ENCODE results near the gene SLC25A44.
A peak's percentile ranks its signal among the peaks of the same experiment; 100 is the strongest.

The SLC25A44 gene

DNA sequence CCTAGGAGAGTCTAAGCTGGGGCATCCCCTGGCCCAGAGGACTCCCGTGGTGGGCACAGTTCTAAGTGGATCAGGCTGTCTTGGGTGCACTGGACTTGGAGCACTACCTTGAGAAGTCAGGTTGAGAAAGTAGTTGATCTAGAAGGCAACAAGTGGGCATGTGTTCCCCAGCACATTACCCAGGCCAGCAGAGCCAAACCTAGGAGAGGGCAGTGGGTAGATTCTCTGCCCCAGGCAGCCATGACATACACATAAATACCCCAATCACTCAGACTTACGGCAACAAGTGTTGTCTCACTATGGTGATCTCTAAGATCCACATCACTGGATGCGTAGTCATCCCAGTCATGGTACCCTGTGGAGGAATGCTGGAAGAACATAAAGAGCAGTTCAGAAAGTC lies 17.3 kb downstream of the SLC25A44 start:
- no peaks in the 10 kb centered on the region for H3K27me3 ChIP-seq (ENCODE audit: insufficient read depth, low read length, poor library complexity, severe bottlenecking)
- H3K4me2 ChIP-seq (ENCODE audit: low read depth, low read length, poor library complexity, severe bottlenecking): no peak overlapping the region
- H3K79me2 ChIP-seq (ENCODE audit: insufficient read depth, low read length): peaks cover 25% of the 10 kb centered on the region
- H3F3A ChIP-seq (ENCODE audit: low read depth): no peaks in the 10 kb centered on the region
- no peaks in the 10 kb centered on the region for H3K9me2 ChIP-seq (replicated peaks; ENCODE audit: low read depth, low read length)
- no peaks in the 10 kb centered on the region for H3K9me3 ChIP-seq (ENCODE audit: insufficient read depth, low read depth, low read length)
- peaks cover 13% of the 10 kb centered on the region for H3K4me1 ChIP-seq (ENCODE audit: insufficient read depth, low read length, poor library complexity, severe bottlenecking)
- peaks cover 27% of the 10 kb centered on the region; the same call in 1 of the 2 replicates for H3K36me3 ChIP-seq (ENCODE audit: insufficient read depth, low read length)
- no peak overlapping the region for H2AFZ ChIP-seq (ENCODE audit: low read length)
- no peaks in the 10 kb centered on the region for H4K20me1 ChIP-seq (ENCODE audit: insufficient read depth, low read length, poor library complexity, severe bottlenecking)
- H3K9ac ChIP-seq (ENCODE audit: low read depth, low read length, poor library complexity, severe bottlenecking): no peak overlapping the region
- no peak overlapping the region for H3K4me3 ChIP-seq (ENCODE audit: low read length, poor library complexity, severe bottlenecking)
- no peak for TF ChIP-seq EZH2phosphoT487 (IDR thresholded peaks at IDR 0.05; ENCODE audit: borderline replicate concordance)
- TF ChIP-seq, protein P1, sequence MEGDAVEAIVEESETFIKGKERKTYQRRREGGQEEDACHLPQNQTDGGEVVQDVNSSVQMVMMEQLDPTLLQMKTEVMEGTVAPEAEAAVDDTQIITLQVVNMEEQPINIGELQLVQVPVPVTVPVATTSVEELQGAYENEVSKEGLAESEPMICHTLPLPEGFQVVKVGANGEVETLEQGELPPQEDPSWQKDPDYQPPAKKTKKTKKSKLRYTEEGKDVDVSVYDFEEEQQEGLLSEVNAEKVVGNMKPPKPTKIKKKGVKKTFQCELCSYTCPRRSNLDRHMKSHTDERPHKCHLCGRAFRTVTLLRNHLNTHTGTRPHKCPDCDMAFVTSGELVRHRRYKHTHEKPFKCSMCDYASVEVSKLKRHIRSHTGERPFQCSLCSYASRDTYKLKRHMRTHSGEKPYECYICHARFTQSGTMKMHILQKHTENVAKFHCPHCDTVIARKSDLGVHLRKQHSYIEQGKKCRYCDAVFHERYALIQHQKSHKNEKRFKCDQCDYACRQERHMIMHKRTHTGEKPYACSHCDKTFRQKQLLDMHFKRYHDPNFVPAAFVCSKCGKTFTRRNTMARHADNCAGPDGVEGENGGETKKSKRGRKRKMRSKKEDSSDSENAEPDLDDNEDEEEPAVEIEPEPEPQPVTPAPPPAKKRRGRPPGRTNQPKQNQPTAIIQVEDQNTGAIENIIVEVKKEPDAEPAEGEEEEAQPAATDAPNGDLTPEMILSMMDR (conservative IDR thresholded peaks at IDR 0.05; ENCODE audit: low read length): no peak

DNA sequence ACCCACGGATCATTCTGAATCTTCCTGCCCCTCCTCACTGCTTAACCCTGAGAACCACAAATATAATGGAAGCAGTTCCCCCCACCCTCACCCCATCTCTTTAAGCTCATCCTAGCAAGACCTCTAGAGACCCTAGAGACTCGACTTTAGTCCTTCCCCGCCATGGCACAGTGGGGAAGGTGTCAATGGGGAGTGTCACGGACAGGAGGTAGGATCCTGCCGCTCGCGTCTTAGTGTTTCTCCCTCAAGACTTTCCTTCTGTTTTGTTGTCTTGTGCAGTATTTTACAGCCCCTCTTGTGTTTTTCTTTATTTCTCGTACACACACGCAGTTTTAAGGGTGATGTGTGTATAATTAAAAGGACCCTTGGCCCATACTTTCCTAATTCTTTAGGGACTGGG lies 18.2 kb downstream of the SLC25A44 start:
- no peaks in the 10 kb centered on the region for H3K9me3 ChIP-seq (ENCODE audit: insufficient read depth, low read depth, low read length)
- peaks cover 13% of the 10 kb centered on the region for H3K4me1 ChIP-seq (ENCODE audit: insufficient read depth, low read length, poor library complexity, severe bottlenecking)
- H4K20me1 ChIP-seq (ENCODE audit: insufficient read depth, low read length, poor library complexity, severe bottlenecking): no peaks in the 10 kb centered on the region
- H3F3A ChIP-seq (ENCODE audit: low read depth): no peaks in the 10 kb centered on the region
- H3K9ac ChIP-seq (ENCODE audit: low read depth, low read length, poor library complexity, severe bottlenecking): peak overlapping the region; percentile 95
- no peak for TF ChIP-seq EZH2phosphoT487 (IDR thresholded peaks at IDR 0.05; ENCODE audit: borderline replicate concordance)
- TF ChIP-seq, protein P1 (conservative IDR thresholded peaks at IDR 0.05; ENCODE audit: low read length): no peak
- H3K79me2 ChIP-seq (ENCODE audit: insufficient read depth, low read length): peaks cover 25% of the 10 kb centered on the region
- no peaks in the 10 kb centered on the region for H3K27me3 ChIP-seq (ENCODE audit: insufficient read depth, low read length, poor library complexity, severe bottlenecking)
- peaks cover 27% of the 10 kb centered on the region; the same call in 1 of the 2 replicates for H3K36me3 ChIP-seq (ENCODE audit: insufficient read depth, low read length)
- peak overlapping the region; percentile 44; the same call in 1 of the 2 replicates for H2AFZ ChIP-seq (ENCODE audit: low read length)
- peak overlapping the region; percentile 80 for H3K4me2 ChIP-seq (ENCODE audit: low read depth, low read length, poor library complexity, severe bottlenecking)
- no peaks in the 10 kb centered on the region for H3K9me2 ChIP-seq (replicated peaks; ENCODE audit: low read depth, low read length)
- H3K4me3 ChIP-seq (ENCODE audit: low read length, poor library complexity, severe bottlenecking): peak overlapping the region; percentile 98

DNA sequence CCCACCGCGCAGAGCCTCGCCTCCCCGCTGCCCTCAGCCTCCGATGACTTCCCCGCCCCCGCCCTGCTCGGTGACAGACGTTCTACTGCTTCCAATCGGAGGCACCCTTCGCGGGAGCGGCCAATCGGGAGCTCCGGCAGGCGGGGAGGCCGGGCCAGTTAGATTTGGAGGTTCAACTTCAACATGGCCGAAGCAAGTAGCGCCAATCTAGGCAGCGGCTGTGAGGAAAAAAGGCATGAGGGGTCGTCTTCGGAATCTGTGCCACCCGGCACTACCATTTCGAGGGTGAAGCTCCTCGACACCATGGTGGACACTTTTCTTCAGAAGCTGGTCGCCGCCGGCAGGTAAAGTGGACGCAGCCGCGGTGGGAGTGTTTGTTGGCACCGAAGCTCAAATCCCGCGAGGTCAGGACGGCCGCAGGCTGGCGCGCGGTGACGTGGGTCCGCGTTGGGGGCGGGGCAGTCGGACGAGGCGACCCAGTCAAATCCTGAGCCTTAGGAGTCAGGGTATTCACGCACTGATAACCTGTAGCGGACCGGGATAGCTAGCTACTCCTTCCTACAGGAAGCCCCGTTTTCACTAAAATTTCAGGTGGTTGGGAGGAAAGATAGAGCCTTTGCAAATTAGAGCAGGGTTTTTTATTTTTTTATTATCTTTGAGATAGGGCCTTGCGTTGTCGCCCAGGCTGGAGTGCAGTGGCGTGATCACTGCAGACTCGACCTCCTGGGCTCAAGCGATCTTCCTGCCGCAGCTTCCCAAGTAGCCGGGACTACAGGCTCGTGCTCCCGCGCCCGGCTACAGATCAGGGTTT lies 19.1 kb downstream of the SLC25A44 start, which contains the start of gene PMF1:
PMF1 (plus strand) TSS at position 175 of the 811 bp plus-strand sequence; CDS start at position 184, 9 bp downstream.
- Histone ChIP-seq H4K20me1 (ENCODE audit: insufficient read depth, low read length, poor library complexity, severe bottlenecking) (no peaks in the 10 kb centered on the region), H3K9ac (ENCODE audit: low read depth, low read length, poor library complexity, severe bottlenecking) (peak within 1 kb of the TSS; percentile 95), H3F3A (ENCODE audit: low read depth) (0 out of 2 replicates have a peak, but pooled peaks cover 3% of the 10 kb centered on the region), H3K4me2 (ENCODE audit: low read depth, low read length, poor library complexity, severe bottlenecking) (peak within 1 kb of the TSS; percentile 89), H3K4me3 (ENCODE audit: low read length, poor library complexity, severe bottlenecking) (peak within 1 kb of the TSS; percentile 98), H2AFZ (ENCODE audit: low read length) (peak within 1 kb of the TSS; percentile 93), H3K9me3 (ENCODE audit: insufficient read depth, low read depth, low read length) (no peaks in the 10 kb centered on the region), H3K4me1 (ENCODE audit: insufficient read depth, low read length, poor library complexity, severe bottlenecking) (peaks cover 18% of the 10 kb centered on the region), H3K27me3 (ENCODE audit: insufficient read depth, low read length, poor library complexity, severe bottlenecking) (no peaks in the 10 kb centered on the region), H3K36me3 (ENCODE audit: insufficient read depth, low read length) (peaks cover 20% of the 10 kb centered on the region; the same call in 1 of the 2 replicates), H3K79me2 (ENCODE audit: insufficient read depth, low read length) (peaks cover 25% of the 10 kb centered on the region), H3K9me2 (replicated peaks; ENCODE audit: low read depth, low read length) (no peaks in the 10 kb centered on the region)
- TF ChIP-seq, protein P1 (conservative IDR thresholded peaks at IDR 0.05; ENCODE audit: low read length): no peak
